Forelimb muscle (tissue), 1 donor: Measurements from ENCODE around the gene MAP4K3. TPM values are rescaled to one million over a fixed set of nuclear protein-coding genes. Genes with fewer than 3 reads are reported as not detected.
"Not testable (repeated sequence)": the region's sequence is repeated elsewhere in the genome, so short reads cannot be mapped to it uniquely, and the experiment has no call there.

Experiments used
- DNase-seq: peaks from one replicate; pipeline ENCODE4 v3.0.0-alpha.2; 2013; ENCODE audit warnings: low read depth
- polyA plus RNA-seq: library from polyadenylated mRNA; unstranded; fragments of 120-200 nt; gene quantifications from one replicate; pipeline ENCODE4 v1.2.1, GENCODE V29; 2013; ENCODE audit not compliant: insufficient read length

MAP4K3 gene
- polyA plus RNA-seq, 1 donor, result 36.2 TPM

DNA sequence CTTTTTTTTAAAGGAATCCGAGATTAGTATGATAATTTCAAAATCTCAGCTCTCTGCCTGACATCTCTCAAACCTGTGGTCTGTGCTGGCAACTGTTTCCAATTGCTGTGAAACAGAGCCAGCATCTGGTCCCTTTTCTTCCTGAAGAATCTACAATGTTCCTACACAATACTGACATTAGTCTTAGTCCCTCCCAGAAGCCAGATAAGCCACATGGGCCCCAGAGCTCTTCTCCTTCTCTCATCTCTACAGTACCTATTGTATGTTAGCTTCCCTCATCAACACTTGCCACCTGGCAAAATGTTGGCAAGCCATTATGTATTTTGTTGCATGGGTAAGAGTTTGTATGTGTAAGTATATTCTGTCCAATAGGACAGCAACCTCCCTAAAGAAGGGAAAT lies 130.5 kb downstream of the MAP4K3 start:
- DNase-seq, result no peak

DNA sequence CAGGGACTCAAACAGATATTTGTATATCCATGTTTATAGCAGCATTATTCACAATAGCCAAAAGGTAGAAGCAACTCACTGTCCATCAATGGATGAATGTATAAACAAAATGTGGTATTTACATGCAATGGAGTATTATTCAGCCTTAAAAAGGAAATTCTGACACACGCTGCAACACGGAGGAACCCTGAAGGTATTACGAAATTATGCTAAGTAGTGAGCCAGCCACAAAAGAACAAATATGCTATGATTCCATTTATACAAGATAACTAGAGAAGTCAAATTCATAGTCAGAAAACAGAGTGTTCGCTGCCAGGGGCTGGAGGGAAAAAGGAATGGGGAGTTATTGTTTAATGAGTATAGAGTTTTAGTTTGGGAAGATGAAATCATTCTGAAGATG lies 132.4 kb downstream of the MAP4K3 start:
- DNase-seq, result no peak

DNA sequence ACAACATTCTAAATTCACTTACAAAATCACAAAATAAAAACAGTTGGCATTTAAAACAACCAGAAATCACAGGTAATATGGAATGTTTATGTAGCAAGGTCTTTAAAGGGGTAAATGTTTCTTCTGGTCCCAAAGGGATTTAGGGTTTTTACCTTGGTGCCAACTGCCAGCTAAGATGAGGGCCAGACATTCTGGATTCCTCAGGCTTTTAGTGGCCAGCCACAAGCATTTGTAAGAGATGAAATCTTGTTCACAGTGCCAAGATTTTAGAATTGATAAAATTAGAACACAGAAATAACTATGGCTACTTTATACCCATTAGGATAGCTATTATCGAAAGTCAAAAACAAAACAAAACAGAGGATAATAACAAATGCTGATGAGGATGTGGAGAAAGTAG lies 132.9 kb downstream of the MAP4K3 start:
- no peak for DNase-seq

DNA sequence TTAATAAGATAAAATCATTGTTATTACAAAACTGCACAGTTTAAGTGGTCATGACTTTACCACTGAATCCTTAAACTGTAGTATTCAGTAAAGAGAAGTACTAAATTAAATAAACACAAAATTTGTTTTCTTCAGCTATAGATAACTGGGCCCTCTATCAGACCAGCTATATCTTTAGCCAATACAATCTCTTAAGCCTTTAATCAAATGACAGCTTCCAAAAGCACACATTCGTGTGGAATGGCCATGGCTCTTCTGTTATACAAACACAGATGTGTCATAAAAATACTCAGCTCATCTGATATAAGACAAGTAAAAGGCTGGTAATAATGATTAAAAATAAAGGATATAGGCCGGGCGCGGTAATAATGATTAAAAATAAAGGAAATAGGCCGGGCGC lies 135.7 kb downstream of the MAP4K3 start:
- no peak for DNase-seq

DNA sequence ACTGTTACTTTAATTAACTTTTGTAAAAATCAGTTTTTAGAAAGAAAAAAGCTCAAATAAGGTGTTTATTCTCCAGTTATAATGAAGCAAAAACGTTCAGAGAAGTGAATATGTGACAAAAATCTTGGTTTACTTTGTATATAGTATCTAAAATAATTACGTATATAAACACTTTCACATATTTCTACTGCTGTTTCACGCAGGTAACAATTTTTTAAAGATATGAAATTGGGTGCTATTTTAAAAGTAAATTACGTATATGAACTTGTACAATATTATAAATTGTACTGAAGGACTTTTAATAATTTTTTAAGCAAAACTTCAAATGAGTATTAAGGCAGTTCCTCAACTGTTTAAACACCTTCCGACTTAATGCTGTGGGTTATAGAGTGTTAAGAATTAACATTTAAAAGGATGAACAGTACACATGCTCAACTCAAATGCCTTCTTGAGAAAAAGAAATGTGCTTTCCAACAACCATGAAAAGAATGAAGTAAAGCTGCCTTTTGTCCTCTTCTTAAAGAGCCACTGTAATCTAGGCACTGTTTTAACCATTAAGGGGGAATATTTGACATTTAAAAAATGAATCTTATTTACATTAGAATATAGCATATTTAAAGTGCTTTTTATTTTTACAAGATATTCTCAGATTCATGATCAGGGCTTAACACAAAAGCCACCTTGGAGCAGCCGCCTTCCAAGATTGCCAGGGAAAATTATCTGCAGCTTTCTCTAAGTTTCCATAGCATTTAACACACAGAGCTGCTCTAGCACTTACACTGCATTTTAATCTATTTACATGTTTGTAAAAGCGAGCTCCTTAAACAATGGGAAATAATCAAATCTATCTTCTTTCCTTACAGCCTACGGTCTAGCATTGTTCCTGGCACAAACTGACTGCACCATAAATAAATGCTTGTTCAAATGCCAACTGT lies 136.8 kb downstream of the MAP4K3 start:
- DNase-seq, result no peak

DNA sequence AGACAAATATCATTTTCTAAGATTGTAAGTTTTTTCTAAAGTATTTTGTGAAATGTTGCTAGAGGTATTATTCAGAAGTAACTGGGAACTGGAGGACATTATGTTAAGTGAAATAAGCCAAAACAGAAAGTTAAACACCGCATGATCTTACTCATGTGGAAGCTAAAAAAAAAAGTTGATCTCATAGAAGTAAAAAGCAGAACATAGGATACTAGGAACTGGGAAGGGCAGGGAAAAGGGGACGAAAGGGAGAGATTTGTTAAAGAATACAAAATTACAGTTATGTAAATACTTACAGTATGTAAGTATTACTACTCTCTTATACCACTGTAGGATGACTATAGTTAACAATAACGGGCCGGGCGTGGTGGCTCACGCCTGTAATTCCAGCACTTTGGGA lies 146.7 kb downstream of the MAP4K3 start:
- DNase-seq, result no peak

DNA sequence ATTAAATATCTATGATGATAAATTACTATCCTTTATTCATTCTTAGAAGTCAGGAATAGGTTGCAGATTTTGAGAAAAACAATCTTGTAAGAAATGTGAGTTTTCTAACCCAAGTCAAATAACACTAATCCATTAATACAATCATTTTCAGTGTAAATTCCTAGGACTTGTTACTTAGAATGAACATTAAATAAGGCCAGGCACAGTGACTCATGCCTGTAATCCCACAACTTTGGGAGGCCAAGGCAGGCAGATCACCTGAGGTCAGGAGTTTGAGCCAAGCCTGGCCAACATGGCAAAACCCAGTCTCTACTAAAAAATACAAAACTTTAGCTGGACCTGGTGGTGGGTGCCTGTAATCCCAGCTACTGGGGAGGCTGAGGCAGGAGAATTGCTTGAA lies 147.5 kb downstream of the MAP4K3 start:
- DNase-seq, result no peak

DNA sequence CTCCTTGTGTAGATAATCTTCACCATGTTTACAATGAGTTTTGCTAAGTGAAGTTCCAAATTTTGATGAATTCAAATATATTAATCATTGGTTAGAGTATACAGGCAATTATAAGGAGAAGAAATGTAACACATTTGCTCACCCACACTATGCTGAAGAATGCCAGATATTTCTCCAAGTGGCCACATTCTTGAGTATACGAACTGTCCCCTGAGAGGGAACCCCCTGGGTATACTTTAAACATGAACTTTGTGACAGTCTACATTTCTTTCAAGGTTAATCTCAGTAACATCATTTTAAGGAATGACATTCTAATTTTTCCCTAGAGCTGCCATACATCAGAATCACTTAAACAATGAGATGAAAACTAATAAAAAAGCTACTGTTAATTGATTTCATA lies 153.5 kb downstream of the MAP4K3 start:
- DNase-seq, result no peak

DNA sequence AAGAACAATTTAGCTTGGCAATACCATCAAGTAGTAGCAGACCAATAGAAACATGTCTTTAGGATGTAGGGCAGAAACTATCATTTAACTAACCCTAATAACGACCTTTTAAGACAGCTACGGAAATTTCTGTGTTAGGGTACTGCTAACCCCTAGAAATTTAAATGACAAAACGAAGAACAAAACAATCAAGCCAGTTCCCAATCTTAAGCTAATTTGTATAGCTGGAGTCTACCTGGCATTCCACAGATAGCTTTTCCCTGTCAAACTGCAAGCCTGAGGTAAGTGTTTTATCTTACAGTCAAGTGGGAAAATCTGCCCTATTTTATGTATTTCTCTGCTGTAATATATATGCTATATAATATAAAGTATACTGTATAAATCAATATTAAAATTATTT lies 155.7 kb downstream of the MAP4K3 start:
- no peak for DNase-seq

DNA sequence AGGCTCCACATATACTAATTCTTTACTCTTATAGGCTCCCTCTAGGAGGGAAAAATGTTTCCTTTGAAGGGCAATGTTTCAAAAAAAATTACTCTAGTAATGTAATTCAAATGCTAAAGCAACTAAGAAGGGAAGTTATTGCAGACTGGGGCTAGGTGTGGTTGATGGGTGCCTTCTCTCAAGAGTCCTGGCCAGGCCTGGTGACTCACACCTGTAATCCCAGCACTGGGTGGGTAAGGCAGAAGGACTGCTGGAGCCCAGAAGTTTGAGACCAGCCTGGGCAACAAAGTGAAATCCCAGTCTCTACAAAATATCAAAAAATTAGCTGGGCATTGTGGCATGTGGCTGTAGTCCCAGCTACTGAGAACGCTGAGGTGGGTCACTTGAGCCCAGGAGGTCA lies 162.1 kb downstream of the MAP4K3 start:
- DNase-seq, result no peak

DNA sequence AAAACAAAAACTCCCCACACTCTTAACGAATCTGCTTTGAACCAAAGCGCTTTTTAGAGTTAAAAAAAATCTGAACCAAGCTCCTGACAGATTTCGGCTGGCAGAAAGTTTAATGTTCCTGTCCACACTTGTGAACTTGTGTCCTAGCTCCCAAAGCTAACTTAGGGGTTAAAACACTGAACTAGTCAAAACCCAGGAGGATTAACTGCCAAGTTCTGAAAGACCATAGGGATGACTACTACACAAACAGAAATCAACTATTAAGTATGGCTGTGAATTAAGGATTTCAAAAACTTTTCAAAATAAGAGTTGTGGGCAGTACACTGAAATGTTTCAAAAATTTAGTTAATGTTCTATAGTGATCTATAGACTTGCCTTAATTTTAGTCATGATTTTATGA lies 167.1 kb downstream of the MAP4K3 start:
- DNase-seq, result no peak

DNA sequence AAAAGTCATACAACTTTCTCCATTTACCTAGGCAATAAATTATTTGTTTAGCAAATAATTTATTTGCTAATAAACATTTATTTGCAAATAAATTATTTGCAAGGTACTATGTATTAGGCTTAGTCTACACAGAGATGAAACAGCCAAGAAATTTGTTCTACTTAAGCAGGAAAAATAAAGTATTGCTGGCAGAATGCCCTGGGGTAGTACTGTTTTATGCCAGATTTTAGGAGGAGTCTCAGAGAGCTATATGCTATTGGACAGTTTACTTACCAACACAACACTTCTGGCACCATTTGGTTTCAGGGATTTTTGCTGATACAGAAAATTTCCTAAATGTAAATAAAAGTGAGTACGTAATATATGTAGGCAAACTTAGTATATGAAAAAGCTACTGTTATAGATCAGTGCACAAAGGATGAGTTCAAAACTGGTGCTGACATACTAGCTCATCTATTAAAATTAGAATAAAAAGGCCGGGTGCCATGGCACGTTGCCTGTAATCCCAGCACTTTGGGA lies 170.1 kb downstream of the MAP4K3 start:
- DNase-seq, result no peak

DNA sequence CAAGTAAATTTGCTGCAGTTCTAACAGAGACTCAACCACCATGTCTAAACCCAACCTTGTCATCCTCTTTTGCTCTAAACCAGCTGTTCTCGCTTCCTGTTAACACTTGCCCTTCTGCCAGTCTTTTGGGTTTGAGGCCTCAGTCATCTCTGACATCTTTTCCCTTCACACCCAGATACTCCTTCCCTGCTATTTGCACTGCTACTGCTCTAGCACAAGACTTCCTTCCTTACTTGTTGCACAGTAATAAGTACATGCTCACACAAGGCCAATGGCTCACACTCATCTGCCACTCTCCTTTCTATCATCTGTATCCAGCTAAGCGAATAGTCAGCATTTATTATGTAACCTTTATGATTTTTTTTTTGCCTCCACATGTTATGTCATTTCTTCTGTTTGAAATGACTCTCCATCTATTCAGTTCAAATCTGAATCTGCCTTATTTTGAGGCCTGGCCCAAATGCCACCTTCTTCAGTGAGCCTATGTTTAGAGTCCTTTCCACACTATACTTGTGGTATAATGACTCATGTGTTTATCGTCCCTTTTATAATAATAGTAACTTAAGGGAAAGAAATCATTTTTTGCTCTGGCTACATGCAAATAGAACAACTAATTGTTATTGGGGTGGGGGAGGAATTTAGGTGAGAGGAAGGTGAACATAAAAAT lies 170.8 kb downstream of the MAP4K3 start:
- DNase-seq, result no peak

DNA sequence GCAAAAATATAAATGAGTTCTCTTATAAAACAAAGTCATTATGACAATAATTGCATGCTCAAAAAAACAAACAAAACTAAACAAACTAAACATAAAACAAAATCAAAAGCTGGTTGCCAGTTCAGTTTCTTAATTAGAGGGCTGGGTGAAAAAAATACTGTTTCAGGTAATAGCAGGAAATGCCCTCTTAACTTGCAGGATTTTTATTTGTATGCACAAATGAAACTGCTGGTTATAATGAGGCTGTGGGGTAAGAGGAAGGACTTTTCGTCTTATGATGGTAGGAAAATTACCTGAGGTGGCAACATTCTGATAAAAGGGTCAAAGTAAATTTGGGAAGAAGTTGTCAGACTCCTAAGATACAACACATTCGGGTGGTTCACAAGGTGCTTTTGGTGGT lies 171.8 kb downstream of the MAP4K3 start:
- no peak for DNase-seq

DNA sequence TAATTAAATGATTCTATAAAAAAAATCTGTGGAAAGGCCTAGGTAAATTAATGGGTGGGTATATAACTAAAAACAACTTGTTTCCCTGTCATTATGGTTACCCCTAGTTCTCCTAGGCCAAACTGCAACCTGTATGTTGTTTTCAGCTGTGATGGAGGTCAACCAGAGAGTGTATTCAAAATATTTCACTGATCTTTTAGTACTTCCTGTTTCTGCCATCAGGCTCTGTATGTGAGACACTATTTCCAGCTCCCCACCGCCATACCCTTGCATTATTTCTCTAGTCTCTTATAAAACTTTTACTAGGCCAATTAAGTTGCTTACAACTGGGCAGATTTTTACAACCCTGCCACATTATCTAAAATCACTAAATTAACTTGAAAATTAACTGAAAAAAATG lies 172.4 kb downstream of the MAP4K3 start:
- no peak for DNase-seq

DNA sequence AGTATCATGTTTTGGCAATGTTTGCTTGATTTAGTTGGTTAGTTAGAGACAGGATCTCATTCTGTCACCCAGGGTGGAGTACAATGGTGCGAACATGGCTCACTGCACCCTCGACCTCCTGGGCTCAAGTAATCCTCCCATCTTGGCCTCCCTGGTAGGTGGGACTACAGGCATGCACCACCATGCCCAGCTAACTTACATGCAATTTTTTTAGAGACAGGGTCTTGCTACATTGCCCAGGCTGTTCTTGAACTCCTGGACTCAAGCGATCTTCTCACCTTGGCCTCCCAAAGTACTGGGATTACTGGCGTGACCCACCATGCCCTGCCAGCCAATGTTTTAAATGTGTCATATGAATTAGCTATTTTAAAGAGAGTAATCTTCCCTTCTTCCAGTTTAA lies 177.0 kb downstream of the MAP4K3 start:
- DNase-seq, result no peak

DNA sequence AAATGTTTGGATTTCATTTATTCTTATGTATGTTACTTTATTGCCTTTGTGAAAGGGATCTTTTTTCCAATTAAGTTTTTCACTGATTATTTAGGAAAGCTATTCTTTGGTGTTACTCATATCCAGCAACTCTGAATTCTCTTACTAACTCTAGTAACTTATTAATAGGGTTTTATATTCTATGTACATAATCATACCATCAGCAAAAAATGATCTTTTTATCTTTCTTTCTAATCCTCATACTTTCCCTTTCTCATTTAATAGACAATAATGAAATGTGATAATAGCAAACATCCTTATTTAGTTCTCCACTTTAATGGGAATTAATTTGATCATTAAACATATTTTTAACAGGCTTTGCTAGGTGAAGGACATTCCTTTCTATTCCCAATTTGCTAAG lies 181.0 kb downstream of the MAP4K3 start:
- DNase-seq, result no peak

DNA sequence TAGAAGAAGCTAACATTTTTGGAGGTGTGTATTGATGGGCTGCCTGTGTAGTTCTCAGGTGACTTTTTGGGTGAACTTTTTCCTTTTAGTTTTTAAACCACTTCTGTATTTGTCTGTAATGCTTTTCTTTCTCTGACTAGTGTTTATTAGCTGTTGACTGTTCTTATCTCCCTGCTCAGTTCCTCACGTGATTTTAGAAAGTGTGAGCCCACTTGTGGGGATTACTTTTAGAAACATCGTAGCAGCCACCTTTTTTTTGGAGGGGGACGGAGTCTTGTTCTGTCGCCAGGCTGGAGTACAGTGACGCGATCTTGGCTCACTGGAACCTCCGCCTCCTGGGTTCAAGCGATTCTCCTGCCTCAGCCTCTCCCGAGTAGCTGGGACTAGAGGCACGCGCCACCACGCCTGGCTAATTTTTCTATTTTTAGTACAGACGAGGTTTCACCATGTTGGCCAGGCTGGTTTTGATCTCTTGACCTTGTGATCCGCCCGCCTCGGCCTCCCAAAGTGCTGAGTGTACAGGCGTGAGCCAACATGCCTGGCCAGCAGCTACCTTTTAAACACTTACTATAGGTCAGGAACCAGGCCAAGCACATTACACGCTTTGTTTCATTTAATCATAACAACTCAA lies 184.1 kb downstream of the MAP4K3 start:
- DNase-seq, result no peak

DNA sequence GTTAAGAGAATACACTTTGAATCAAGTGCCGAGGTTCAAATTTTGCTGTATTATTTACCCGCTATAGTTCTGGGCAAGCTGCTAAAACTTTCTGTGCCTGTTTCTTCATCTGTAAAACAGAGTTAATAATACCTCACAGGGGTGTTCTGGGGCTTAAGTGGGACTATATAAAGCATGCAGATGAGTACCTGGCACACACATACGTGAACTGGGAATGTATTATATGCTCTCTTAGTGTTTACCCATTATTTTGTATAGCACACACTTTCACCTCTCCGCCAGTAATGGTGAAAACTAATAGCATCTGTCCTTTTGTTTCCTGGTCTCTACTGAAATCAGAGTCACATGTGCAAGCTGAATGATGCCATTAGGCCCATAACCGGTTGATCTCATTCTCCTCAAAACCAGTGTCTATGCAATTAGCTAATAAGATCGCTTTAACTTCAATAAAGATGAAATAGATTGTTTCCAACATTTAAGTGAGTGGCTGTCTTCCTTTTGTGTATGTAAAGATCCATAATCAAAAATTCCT lies 189.5 kb downstream of the MAP4K3 start:
- no peak for DNase-seq

DNA sequence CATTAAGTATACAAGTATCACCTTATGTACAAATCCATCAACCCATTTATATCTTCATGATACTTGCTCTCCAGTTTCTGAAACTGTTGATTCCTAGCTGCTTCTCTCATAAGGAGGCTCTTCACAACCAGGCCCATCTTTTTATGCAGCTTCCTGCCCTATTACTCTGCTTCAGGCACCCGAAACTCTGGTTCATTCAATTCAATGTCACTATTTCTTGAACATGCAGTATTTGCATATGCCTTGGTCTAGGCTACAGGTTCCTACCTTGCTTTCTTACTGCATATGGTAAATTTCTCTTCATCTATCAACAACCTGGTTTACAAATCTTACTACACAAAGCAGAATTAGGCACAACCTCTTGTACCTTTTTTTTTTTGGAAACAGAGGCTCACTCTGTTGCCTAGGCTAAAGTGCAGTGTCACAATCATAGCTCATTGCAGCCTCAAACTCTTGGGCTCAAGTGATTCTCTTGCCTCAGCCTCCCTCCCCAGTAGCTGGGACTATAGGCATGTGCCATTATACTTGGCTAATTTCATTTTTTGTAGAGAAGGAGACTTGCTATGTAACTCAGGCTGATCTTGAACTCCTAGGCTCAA lies 190.6 kb downstream of the MAP4K3 start:
- no peak for DNase-seq

DNA sequence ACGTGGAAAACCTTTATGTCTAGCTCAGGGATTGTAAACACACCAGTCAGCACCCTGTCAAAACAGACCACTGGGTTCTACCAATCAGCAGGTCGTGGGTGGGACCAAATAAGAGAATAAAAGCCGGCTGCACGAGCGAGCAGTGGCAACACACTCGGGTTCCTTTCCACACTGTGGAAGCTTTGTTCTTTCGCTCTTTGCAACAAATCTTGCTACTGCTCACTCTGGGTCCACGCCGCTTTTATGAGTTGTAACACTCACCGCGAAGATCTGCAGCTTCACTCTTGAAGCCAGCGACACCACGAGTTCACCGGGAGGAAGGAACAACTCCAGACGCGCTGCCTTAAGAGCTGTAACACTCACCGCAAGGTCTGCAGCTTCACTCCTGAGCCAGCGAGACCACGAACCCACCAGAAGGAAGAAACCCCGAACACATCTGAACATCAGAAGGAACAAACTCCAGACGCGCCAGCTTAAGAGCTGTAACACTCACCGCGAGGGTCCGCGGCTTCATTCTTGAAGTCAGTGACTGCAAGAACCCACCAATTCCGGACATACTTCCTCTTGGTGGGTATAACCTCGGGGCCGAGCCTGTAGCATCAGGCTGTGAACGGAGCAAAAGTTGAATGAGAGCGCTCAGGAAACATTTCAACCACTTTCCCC lies 192.0 kb downstream of the MAP4K3 start:
- DNase-seq, result not testable (repeated sequence)
